Fibroblast of skin of abdomen (primary cell): ENCODE measurements around the gene USP17L19. TPM values are rescaled to one million over a fixed set of nuclear protein-coding genes. Genes with fewer than 3 reads are reported as not detected.
"Not testable (repeated sequence)": the region's sequence is repeated elsewhere in the genome, so short reads cannot be mapped to it uniquely, and the experiment has no call there.

ENCODE experiments used
- DNase-seq: peaks from one replicate; pipeline ENCODE4 v3.0.0-alpha.2; 2013
- polyA plus RNA-seq, 2 experiments: library from polyadenylated mRNA; unstranded; fragments of 120-200 nt; gene quantifications; one replicate each; pipeline ENCODE4 v1.2.1, GENCODE V29; 2013; ENCODE audit not compliant: insufficient read length in 2 of 2

USP17L19 gene
- polyA plus RNA-seq (2013, experiment 1 of 2; ENCODE audit: insufficient read length), result not detected
- polyA plus RNA-seq (2013, experiment 2 of 2; ENCODE audit: insufficient read length), result not detected

GRCh38 chr4:9253078-9253477 is at the start of gene USP17L19:
TSS of gene USP17L19 (plus strand) at chr4:9253378. CDS start at chr4:9253378, 0 bp downstream.
- DNase-seq, result not testable (repeated sequence)

- not testable (repeated sequence) for DNase-seq
Observed at GRCh38 chr4:9210357-9210756, 42.8 kb upstream of the USP17L19 start, which contains the start of gene USP17L10. TSS of gene USP17L10 (plus strand) at chr4:9210657. CDS start at chr4:9210657, 0 bp downstream.

- not testable (repeated sequence) for DNase-seq
Observed at GRCh38 chr4:9214701-9215100, 38.5 kb upstream of the USP17L19 start.

- DNase-seq, result not testable (repeated sequence)
Observed at GRCh38 chr4:9215105-9215504, 38.1 kb upstream of the USP17L19 start, which contains the start of gene USP17L11. TSS of gene USP17L11 (plus strand) at chr4:9215405. CDS start at chr4:9215405, 0 bp downstream.

- not testable (repeated sequence) for DNase-seq
Observed at GRCh38 chr4:9219852-9220251, 33.3 kb upstream of the USP17L19 start, which contains the start of gene USP17L12. TSS of gene USP17L12 (plus strand) at chr4:9220152. CDS start at chr4:9220152, 0 bp downstream.

- not testable (repeated sequence) for DNase-seq
Observed at GRCh38 chr4:9224596-9224995, 28.6 kb upstream of the USP17L19 start, which contains the start of gene USP17L13. TSS of gene USP17L13 (plus strand) at chr4:9224896. CDS start at chr4:9224896, 0 bp downstream.

GRCh38 chr4:9230249-9230648 is 22.9 kb upstream of the USP17L19 start:
- DNase-seq, result not testable (repeated sequence)

GRCh38 chr4:9234085-9234484 is 19.1 kb upstream of the USP17L19 start, which contains the start of gene USP17L15:
TSS of gene USP17L15 (plus strand) at chr4:9234385. CDS start at chr4:9234385, 0 bp downstream.
- DNase-seq, result not testable (repeated sequence)

GRCh38 chr4:9238461-9238860 is 14.7 kb upstream of the USP17L19 start:
- DNase-seq, result not testable (repeated sequence)

GRCh38 chr4:9243579-9243978 is 9.6 kb upstream of the USP17L19 start, which contains the start of gene USP17L17:
TSS of gene USP17L17 (plus strand) at chr4:9243879. CDS start at chr4:9243879, 0 bp downstream.
- DNase-seq, result not testable (repeated sequence)

GRCh38 chr4:9247953-9248680 is 5.1 kb upstream of the USP17L19 start, which contains the start of gene USP17L18:
TSS of gene USP17L18 (plus strand) at chr4:9248630. CDS start at chr4:9248630, 0 bp downstream.
- DNase-seq, result peak; percentile 0

- DNase-seq, result not testable (repeated sequence)
Observed at GRCh38 chr4:9257824-9258223, 4.6 kb downstream of the USP17L19 start, which contains the start of gene USP17L20. TSS of gene USP17L20 (plus strand) at chr4:9258124. CDS start at chr4:9258124, 0 bp downstream.

- not testable (repeated sequence) for DNase-seq
Observed at GRCh38 chr4:9262572-9262971, 9.4 kb downstream of the USP17L19 start, which contains the start of gene USP17L21. TSS of gene USP17L21 (plus strand) at chr4:9262872. CDS start at chr4:9262872, 0 bp downstream.

GRCh38 chr4:9267319-9267718 is 14.1 kb downstream of the USP17L19 start, which contains the start of gene USP17L22:
TSS of gene USP17L22 (plus strand) at chr4:9267619. CDS start at chr4:9267619, 0 bp downstream.
- DNase-seq, result not testable (repeated sequence)

- not testable (repeated sequence) for DNase-seq
Observed at GRCh38 chr4:9271719-9272118, 18.5 kb downstream of the USP17L19 start.
